CD4-positive, alpha-beta T cell treated with Interleukin-17A for 4 hours (primary cell): ENCODE results near the gene CMTM1.
"Not testable (repeated sequence)": the region's sequence is repeated elsewhere in the genome, so short reads cannot be mapped to it uniquely, and the experiment has no call there.

ENCODE experiments used
- DNase-seq: peaks from one replicate; pipeline ENCODE4 v3.0.0-alpha.2; 2020; ENCODE audit warnings: mixed read lengths

CMTM1 gene

DNA sequence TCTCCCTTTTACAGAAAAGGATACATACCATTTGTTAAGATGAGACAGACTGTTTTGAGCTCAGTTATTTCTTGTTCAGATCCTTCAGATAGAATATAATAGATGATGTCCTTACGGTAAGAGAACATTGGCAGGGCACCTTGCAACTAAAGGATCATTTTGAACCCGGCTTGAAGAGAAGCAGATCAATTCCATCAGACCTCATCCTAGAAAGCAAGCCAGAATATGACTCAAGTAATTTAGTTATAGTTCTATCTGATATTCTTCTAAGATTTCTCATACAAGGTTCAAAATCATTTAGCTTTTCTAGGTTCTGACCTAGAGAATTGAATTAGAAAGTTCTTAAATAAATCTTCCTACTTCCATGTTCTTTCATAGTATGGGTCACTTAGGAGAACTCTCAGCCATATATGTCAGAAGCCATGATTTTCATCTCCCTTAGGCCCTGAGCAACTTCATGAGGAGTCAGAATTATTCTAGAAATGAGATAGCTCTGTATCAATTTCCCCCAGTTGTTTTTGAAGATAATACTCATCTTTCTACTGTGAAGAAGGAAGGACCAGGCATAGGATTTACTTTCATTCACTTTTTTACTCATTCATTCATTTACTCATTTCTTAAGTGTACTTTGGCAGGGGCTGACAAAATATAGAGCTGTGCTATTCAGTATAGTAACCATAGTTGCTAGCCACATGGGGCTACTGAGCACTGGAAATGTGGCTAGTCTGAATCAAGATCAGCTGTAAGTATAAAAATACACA, 2.5 kb upstream of the CMTM1 start:
- DNase-seq = no peak

DNA sequence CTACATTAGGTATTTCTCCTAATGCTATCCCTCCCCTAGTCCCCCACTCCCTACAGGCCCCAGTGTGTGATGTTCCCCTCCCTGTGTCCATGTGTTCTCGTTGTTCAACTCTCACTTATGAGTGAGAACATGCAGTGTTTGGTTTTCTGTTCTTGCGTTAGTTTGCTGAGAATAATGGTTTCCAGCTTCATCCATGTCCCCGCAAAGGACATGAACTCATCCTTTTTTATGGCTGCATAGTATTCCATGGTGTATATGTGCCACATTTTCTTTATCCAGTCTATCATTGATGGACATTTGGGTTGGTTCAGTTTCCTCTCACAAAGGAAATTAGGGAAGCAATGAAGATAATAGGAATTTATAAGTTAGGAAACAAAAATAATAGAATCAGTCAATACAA, 1.0 kb downstream of the CMTM1 start:
- DNase-seq = not testable (repeated sequence)

- DNase-seq = no peak
Measured at GRCh38 chr16:66568355-66568754, 2.1 kb downstream of the CMTM1 start.

- no peak for DNase-seq
Measured at GRCh38 chr16:66569131-66569530, 2.9 kb downstream of the CMTM1 start.

- DNase-seq = no peak
Measured at GRCh38 chr16:66569827-66570405, 3.7 kb downstream of the CMTM1 start.

- no peak for DNase-seq
Measured at GRCh38 chr16:66572356-66572755, 6.1 kb downstream of the CMTM1 start.

DNA sequence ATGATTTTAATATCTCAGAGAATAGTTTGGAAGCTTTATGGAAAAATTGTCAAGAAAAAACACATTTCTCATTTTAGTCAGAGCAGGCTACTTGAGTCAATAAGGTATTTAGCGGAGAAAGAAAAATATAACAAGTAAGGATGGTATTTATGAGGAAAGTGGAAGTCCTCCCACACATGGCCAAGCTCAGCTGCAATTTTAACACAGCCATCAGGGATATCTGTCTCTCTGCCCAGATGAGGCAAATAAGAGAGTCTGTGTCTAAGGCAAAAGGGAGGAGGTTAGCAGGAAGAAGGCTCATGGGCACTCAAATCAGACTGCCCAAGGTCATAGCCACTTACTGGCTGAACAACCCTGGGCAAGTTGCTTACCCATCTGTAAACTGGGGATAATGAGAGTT, 7.8 kb downstream of the CMTM1 start:
- DNase-seq = no peak

DNA sequence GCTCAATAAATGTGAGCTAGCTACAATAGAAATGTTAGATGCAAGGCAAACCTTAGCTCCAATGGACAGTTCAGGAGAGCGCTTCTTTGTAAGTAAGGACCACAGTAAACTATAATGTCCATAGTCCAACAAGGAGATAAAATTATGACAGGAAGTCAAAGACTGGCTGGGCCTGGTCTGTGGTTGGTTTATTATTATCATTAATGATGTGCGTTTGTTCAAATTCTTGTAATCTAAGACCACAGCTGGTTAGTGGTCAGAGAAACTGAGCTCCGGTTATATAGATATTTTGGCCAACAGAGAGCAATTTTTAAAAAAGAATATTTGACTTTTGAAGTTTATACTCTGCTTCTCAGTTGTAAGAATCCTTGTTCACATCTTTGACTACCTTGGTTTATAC, 8.3 kb downstream of the CMTM1 start:
- no peak for DNase-seq

DNA sequence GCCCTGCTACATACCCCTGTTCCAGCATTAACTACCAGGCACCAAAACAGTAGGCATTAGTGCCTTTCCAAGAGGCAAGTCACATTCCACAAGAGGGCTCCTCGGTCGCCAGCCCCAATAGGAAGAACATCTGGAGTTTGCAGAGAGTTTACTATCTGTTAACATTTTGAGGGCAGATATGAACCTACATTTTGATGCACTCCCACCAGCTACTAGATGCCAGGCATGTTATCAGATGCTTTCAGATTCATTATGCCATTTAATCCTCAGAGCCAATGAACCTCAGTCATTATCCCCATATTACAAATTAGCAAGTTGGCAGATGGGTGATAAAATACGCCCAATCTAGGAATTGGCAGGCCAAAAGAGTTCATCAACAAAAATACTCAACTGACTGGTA, 8.8 kb downstream of the CMTM1 start:
- DNase-seq = no peak

- DNase-seq = no peak
Measured at GRCh38 chr16:66576296-66576695, 10.1 kb downstream of the CMTM1 start.

GRCh38 chr16:66578651-66579531, 12.7 kb downstream of the CMTM1 start, which contains the start of gene CMTM2:
TSS of gene CMTM2 (plus strand) at chr16:66579463. CDS start at chr16:66579608, 145 bp downstream.
- peak; percentile 39 for DNase-seq

GRCh38 chr16:66580605-66581209, 14.5 kb downstream of the CMTM1 start:
- DNase-seq = no peak

GRCh38 chr16:66581246-66581952, 15.2 kb downstream of the CMTM1 start:
- DNase-seq = no peak

DNA sequence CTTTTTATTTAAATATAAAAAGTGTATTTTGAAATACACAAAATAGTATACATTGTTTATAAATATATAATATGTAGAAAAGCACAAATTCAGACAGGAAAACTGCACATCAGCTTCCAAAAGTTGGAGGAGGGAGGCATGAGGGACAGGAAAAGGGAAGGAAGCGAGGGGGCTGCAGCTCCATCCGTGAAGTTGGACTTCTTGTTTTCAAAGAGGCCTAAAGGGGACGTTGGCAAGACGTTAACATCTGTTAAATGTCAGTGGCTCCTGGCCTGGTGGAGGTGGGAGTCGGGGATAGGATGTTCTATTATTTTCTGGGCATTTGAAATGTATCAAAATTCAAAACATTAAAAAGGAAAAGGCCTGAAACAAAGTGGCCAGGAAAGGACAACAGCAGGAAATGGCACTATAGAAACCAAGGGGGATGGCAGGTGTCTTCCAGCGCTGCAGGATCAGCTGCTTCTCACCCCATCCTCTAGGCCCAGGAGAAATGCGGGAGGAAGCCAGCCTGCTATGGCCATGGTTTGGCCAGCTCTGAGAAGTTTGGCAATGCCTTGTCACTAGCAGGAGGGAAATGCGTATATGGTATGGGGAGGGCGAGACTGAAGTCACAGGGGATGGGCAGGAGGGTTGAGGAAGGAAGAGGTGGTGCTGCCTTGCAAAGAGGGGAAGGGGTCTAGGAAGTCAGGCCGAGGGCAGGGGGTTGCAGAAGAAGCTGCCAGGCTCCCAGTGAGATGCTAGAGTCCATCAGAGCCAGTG, 19.4 kb downstream of the CMTM1 start:
- no peak for DNase-seq

DNA sequence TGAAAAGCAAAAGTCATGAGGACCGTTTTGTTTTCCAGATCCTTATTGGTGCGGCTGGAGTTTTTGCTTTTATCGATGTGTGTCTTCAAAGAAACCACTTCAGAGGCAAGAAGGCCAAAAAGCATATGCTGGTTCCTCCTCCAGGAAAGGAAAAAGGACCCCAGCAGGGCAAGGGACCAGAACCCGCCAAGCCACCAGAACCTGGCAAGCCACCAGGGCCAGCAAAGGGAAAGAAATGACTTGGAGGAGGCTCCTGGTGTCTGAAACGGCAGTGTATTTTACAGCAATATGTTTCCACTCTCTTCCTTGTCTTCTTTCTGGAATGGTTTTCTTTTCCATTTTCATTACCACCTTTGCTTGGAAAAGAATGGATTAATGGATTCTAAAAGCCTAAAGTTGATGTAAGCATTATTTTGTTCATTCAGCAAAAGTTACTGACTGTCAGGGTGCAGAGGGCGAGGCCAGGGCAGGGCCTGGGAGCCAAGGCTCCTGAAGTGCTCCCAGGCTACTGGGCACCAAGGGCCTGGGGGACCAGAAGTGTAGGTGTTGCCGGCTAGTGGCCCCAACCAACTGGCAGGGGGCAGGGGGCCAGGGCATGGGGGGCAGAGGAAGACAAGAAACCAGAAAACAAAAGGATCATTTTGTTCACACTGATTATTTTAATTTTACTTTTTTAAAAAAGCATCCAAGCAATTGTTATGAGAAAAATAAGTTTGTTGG, 21.8 kb downstream of the CMTM1 start:
- DNase-seq = no peak

DNA sequence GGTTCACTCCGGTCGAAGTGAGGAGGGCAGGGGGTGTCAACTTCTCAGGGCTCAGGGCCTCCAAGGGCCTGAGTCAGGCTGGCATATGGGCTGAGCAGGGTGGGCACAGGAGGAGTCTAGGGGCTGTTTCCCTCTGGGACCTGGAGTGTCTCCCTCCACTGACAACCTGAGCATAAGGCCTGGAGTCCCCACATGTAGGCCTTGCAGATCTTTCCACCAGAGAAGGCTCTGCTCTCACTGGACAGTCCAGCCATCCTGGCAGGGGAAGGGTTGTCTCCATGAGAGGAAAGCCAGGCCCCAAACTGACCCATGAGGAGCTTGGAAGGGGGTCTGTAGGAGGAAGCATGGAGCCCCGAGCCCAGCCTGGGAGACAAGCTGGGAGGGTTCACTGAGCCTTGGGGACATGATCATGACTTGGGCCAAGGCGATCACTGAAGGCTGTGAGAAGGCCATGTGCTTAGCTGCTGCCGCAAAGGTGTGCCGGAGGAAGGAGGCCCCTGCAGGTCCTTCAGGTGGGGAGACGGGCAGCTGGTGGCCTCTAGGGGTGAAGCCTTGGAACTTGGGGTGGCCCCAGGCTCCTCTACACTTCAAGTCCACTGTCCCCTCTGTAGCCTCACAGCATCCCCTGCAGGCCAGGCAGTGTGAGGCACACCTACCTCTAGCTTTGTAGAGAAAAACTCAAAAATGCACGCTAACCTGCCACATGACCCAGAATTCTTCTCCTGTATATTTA, 22.9 kb downstream of the CMTM1 start:
- peak; percentile 75 for DNase-seq

DNA sequence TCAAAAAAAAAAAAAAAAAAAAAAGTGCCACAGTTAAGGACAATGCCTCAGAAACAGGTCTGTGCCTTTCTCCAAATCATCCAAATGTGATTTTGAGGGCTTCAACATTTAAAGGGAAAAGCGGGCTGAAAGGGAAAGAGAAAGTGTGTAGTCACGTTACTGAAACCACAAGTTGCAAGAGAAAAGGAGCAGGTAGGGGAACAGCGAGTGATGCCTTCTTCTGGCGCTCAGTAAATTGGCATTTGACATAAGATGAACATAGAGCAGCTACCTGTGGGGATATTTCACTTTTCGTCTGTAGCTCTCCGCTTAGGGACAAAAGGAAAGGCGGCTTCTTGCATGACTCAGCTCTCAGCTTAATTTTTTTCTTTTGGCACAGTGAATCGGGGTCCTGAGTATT, 24.1 kb downstream of the CMTM1 start:
- DNase-seq = peak; percentile 50

GRCh38 chr16:66591018-66591417, 24.8 kb downstream of the CMTM1 start:
- no peak for DNase-seq

DNA sequence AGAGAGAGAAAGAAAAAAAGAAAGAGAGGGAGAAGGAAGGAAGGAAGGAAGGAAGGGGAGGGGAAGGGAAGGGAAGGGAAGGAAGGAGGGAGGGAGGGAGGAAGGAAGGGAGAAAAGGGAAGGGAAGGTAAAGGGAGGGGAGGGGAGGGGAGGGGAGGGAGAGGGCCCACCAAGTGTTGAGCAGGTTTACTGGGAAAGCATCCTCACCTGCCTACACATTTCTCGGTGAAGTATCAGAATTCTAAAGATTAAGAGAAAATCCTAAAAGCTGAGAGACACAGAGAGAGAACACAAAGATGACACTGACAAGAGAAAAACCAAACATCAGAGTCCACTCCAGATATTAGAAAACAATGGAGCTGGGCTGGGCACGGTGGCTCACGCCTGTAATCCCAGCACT, 26.0 kb downstream of the CMTM1 start:
- DNase-seq = no peak

DNA sequence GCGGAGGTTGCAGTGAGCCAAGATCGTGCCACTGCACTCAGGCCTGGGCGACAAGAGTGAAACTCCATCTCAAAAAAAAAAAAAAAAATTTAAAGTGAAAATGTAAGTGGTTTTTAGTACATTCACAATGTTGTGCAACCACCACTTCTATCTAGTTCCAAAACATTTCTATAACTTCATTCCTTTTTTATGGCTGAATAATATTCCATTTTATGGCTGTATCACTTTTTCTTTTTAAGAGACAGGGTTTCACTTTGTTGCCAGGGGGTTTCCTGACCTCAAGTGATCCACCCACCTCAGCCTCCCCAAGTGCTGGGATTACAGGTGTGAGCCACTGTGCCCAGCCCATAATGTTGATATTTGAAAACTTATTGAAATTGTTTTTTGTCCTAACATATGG, 26.6 kb downstream of the CMTM1 start:
- no peak for DNase-seq
